GM19397 (cell line): ENCODE results near the gene TDRD3.
A peak's percentile ranks its signal among the peaks of the same experiment; 100 is the strongest.
"Not testable (repeated sequence)": the region's sequence is repeated elsewhere in the genome, so short reads cannot be mapped to it uniquely, and the experiment has no call there.

Experiments used
- ATAC-seq: cut with Tn5 transposase; IDR thresholded peaks from one replicate; pipeline ENCODE4 v1.9.1; 2021; ENCODE audit warnings: mild to moderate bottlenecking, moderate library complexity; ENCODE audit not compliant: unreplicated experiment

TDRD3 gene

DNA sequence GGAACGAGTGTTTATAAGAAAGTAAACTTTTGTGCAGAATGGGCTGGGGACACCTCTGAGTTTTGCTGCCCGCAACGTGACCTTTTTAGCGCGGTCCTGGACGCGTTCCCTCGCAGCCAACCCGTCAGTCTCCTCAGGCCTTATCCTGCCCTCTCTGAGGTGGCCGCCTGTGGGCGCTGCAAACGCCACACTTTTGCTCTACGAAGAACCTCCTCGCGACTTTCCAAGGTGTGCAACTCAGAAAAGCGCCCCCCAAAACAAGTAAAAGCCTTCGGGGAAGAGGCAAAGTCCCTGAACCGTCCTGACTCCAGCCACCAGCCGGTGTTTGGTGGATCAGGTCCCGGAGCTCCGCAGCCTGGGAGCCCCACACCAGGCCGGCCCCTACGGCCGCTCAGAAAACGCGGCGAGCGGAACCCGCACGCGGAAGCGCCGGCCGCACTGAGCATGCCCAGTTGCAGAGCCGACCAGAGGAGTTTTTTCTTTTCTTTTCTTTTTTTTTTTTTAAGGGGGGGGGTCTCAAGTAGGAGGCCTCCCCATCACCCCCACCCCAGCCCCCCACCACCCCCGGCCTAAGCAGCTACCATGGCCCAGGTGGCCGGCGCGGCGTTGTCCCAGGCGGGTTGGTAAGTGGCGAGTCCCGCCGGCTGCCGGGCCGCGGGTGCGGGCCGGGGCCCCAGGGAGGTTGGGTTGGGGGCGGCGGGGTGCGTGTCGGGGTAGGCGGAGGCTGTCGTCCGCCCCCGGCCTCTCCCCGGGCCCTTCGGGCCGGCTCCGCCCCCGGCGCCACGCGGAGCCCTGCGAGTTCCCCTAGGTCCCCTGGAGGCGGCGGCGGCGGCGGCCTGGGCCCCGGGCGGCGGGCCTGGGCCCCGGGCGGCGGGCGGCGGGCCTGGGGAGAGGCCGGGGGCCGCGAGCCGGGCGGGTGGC, at the start of gene TDRD3:
Gene TDRD3 (plus strand): TSS at position 438 of the 921 bp plus-strand sequence. CDS start 145 bp downstream, at position 583.
- ATAC-seq, result peak; percentile 53

DNA sequence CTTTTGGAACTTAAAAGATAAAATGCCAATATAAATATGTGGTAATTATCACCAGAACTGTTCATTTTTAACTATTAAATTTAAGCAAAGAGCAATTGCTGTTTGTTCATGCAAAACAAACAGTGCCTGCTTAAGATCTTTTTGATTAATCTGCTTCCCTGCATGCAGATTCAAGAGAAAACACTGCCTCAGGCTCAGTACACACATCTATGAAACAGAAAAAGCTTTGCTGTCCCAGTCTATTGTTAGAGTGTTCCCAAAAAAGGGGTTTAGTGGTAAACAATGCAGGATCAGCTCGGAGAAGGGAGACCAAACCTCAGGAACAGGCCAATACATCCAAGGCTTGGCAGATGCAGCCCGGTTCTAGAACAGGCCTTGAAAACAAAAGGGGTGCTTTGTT, 49.3 kb upstream of the TDRD3 start:
- no peak for ATAC-seq

DNA sequence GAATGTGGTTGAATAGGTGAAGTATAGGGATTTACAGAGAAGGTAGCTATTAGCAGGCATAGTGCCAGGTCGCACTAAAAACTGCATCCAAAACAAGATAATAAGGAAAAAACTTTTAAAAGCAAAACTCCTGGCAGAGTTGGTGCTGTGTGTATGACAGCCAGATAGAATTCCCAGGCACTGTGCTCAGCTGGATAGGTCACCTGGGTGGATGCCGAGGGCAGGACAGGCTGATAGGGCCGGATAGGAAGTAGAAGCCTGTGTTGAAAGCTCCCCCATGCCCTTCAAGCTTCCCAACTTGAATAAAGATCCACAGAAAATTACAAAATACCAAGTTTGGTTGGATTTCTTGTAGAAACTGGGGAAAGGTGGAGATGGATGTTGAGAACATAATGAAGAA, 48.9 kb upstream of the TDRD3 start:
- no peak for ATAC-seq

DNA sequence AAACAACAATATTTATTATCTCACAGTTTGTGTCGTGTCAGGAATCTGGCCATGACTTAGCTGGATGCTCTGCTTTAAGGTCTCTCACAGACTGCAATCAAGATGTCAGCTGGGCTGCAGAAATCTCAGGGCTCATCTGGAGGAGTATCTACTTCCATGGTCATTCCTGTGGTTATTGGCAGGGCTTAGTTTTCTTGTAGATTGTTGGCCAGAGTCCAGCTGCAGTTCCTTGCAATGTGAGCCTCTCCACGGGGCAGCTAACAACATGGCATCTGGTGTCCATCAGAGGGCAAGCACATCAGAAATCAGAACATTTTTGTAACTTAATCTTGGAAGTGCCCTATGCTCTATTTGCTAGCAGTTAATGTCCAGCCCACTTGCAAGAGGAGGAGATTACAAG, 45.7 kb upstream of the TDRD3 start:
- ATAC-seq, result no peak

DNA sequence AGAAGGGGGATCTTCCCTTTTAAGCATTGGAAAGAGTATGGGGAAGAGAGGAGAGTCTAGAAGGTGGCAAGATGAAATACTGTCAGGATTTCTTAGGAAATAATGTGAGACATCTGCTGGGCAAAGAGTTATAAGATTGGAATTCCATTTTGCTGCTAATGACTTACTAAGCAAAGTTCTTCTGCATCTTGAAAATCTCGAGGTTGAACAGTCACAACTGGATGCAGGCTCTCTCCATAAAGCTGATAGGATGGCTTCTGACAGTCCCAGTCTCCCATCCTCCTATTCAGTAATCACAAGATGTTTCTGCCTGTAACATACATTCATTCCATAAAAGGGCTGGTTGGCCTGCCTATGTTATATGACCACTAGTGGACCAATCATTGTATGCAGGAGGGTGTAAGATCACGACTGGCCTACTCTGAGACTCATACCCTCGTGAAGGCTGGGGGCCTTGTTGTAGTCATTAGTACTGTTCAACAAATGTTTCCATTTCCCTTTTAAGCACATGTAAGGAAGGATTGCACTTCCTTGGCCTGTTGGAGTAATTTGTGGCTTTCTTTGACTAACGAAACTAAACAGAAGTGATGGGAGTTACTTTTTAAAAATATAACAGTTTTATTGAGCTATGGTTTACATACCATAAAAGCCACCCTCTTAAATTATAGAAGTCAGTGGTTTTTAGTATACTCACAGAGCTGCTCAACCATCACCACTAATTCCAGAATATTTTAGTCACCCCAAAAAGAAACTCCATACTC, 45.0 kb upstream of the TDRD3 start:
- ATAC-seq, result no peak

DNA sequence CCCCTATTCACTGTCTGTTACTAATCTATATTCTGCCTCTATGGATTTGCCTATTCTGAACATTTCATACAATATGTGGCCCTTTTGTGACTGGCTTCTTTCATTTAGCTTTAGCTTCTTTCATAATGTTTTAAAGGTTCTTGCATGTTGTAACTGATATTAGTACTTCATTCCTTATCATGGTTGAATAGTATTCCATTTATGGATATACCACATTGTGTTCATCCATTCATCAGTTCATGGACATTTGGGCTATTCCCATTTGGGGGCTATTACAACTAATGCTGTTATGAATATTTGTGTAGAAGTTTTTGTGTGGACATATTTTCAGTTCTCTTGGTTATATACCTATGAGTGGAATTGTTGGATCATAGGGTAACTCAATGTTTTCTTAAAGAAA, 44.4 kb upstream of the TDRD3 start:
- no peak for ATAC-seq

DNA sequence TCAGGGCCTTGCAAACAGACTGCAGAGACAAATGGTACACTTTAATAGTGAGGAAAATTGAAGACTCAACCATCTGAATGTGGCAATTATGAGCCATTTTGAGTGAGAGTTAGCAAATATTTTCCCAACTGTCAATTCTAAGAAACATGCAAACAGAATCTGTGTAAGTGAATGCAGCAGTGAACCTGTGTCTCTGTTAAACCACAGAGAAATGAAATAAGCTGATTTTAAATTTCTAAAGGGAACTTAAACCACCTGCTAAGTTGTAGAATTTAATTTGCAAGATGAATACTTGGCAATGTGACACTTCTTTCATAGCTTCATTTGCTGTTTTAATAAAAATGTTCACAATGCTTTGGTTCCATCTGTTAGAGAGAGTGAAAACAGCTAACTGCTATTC, 42.0 kb upstream of the TDRD3 start:
- ATAC-seq, result no peak

DNA sequence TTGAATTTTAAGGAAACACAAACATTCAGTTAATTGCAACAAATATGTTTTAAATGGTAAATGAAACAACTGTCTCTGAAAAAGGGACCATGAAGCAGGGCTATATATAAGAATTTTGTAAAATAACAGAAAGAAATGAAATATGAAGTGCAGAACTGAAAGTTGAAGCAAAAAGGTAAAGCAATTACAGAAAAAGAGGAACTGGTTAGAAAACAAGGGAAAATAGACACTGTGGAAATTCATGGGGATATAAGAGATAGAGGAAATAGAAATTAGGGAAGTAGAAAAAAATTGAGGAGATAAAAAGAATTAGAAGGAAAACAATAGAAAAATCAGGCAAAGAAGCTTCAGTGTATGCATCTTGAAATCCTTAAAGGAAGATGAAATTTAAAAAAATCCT, 40.0 kb upstream of the TDRD3 start:
- ATAC-seq, result no peak

DNA sequence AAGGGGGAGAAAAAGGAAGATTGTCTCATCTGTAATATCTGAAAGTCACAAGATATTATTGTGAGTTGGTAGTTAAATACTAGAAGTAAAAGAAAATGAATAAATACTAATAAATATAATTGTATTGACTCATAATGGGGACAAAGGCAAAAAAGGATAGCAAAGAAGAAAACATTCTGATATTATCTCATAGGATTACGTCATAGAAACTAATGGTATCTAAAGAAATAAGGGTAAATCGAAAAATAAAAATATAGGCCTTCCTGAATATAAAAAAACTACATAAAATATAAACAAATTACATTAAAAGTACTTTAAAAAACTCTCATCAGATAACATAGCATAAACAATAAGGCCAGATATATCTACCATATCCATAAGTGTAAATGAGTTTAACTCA, 38.6 kb upstream of the TDRD3 start:
- ATAC-seq, result no peak

DNA sequence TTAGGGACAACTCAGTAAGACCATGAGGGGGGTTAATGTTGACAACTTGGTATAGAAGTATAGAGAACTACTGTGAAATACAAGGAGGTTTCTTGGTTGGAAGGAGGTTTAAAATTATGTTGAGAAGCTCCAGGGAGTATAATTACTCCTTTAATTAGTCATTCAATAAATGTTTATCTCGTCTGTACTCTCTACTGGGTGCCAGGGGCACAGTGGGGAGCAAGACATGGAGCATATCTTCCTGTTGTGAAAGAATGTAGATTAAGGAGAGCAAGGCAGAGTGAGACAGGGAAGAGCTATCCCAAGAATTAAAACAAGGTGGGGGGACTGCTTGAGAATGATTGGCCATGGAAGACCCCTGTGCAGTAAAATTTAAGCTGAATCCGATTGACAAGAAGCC, 33.7 kb upstream of the TDRD3 start:
- ATAC-seq, result no peak

DNA sequence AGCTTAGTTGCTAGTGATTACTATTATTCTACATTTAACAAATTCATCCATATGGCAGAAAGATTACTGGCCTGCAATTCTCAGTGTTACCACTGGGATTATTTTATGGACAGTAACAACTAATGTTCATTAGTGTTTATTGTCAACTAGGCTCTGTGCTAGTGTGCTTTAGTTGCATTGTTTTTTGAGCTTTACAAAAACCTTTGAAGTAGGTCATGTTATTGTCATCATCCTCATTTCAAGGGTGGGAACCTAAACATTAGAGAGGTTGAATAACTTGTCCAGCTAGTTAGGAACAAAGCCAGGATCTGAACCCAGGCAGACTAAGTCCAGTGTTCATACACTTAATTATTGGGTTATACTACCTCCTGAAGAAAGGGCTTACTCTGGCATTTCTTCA, 27.8 kb upstream of the TDRD3 start:
- ATAC-seq, result no peak

DNA sequence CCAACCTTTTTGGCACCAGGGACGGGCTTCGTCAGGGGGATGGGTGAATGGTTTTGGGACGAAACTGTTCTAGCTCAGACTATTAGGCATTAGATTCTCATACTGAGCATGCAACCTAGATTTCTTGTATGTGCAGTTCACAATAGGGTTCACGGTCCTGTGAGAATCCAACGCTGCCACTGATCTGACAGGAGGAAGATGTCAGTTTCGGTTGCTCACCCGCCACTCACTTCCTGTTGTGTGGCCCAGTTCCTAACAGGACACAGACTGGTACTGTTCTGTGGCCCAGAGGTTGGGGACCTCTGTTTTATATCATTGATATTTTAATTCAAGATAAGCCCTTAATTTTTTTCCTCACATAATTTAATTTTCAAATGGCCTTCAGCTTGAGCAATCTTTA, 26.7 kb upstream of the TDRD3 start:
- ATAC-seq, result no peak

DNA sequence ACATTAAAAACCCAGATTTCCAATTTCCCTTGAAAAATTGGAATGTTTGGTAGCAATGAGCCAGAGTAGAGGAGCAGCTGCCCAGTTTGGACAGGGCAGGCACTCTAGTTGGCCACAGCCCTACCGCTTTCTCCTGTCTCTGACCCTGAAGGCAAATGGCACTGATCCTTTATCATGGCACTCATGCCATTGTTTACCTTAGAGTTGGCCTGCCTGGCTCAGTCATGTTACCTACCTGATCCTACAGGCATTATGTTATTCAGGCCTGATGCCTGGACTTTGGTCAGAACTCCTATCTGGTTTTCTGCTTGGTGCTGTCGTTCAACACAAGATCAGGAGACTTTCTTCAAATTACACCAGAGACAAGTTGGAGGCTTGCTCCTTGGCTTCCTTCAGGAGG, 24.9 kb upstream of the TDRD3 start:
- ATAC-seq, result no peak

DNA sequence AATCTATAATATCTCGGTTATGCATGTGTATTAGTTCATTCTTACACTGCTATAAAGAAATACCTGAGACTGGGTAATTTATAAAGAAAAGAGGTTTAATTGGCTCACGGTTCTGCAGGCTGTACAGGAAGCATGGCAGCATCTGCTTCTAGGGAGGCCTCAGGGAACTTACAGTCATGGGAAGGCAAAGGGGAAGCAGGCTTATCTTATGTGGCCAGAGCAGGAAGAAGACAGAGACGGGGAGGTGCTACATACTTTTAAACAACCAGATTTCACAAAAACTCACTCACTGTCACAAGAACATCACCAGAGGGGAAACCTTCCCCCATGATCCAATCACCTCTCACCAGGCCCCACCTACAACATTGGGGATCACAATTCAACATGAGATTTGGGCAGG, 17.7 kb upstream of the TDRD3 start:
- not testable (repeated sequence) for ATAC-seq

DNA sequence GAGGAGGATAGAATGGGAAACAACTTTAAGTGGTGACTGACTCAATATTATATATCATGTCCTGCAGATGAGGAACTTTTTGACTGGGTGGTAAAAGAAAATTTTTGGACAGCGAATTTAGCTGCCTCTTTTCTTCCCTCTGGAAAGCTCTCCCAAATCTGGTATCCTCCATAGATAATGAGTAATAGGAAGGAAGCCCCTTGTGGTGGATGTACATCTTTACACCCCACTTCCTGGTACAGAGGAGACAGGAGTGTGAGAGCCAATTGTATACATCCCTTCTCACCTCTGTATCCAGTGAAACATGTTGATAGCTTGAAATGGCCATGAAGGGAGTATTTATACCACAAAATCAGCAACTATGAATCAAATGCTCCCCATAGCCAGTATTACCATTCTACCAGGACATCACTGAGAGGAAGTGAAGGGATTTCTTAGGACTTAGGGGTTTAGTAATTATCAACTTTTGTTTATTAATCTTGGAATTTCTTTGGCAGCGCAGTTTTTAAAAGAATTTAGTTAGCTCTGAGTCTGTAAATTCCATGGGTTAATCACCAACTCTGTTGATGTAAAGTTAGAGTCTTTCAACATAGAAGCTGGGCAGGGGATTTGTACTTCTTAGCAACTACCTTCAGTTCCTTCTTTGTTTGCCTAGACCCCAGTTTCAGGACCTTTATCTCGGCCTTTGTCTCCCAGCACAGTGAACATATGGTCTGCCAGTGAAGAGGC, 17.0 kb upstream of the TDRD3 start:
- ATAC-seq, result no peak

DNA sequence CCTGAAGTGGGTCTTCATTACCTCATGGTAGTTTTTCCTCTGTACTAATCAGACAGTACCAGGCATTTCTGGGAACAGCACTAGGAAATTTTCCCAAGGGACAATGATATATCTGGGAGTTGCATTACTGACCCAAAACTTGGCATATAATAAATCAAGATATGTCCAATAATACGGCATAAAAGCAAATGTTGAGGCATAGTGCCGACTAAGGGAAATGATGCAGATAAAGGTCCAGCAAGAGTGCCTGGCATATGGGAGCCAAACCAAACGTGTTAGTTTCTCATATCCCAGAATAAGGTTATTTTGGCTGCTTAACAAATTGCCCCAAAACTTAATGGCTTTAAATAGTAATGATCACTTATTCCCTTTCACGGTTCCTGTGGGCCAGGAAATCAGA, 12.1 kb upstream of the TDRD3 start:
- ATAC-seq, result no peak

DNA sequence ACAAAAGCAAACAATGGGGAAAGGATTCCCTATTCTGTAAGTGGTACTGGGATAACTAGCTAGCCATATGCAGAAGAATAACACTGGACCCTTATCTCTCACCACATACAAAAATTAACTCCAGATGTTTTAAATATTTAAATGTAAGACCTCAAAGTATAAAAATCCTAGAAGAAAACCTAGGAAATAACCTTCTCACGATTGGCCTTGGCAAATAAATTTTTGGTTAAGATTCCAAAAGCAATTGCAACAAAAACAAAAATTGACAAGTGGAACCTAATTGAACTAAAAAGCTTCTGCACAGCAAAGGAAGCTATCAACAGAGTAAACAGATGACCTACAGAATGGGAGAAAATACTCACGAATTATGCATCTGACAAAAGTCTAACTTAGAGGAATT, 10.8 kb upstream of the TDRD3 start:
- no peak for ATAC-seq

DNA sequence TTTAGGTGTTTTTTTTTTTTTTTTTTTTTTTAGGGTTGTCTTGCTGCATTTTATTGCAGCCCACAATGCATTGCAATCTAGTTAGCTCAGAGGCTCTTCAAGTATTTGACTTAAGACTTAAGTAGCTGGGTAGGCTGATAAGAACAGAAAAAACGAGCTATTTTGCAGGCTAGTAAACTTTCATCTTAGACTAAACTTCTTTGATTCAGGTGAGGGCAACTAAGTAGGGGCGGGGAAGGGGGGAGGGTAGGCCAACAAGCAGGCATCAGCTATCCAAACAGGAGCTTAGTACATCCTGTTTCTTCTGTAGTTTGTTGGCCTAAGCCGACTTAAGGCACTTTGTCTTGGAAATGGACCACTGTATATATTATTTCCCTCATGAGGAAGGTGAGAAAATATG, 4.9 kb upstream of the TDRD3 start:
- ATAC-seq, result no peak

DNA sequence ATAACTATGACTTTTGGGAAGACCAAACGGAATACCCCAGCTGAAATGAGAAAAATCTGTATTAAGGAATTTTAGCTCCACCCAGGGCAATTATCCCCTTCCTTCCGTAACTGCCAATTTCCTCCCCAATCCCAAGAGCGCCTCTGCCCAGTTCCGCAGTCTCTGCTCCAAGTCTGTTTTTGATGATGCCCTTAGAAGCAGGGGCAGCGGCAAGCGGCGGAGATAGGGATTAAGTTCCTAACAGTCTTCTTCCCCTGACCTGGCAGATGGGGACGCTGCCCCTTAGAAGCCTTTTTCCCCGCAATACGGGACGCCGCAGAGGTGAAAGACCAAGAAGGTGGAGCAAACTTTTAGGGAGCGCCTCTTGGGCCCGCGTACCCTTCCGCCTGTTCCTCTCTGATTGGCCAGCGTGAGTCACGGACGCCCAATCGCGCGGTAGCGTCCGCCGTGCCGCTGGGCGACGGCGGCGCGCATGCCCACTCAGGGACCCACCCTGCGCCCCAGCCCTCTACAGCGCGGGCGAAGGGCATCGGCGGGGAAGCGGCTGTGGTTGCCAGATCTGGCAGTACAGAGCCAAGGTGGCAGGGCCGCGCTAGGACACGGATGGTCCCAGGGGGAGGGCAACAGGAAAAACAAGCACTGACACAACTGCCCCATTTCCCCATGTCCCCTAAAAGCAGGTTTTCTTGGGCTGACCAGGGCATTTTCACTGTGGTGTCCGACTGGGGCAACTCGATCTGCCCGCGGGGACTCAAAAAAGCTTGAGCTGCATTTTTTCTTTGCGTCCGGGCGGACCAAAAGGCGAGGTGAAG, 843 bp upstream of the TDRD3 start:
- peak; percentile 79 for ATAC-seq

DNA sequence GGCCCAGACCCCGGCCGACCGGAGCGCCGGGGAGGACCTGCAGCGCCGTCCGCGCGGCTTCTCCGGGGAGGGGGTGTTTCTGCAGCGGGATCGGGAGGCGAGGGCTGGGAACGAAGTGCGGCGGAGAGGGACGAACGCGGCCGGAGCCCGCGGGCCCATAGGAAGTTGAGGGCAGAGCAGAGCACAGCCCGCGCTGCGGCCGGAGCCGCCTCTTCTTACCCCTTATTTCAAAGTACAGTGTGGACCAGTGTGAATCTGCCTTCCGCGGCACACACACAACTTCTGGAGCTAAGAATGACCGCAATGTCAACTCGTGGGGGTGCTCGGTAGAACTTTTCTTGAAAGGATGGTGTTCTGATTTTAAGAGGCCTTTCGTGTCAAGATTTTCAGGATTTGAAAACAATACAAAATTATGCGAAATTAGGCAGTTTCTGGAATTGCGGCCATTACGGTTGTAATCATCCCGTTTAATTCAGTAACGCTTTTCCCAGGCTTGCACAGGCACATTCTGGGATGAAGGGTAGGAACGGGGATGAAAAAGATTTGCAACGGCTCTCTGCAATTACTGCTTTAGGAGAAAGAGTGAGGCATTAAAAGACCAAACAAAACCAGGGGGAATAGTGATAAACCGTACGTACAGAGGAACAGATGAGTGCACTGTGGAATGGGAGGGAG, 821 bp downstream of the TDRD3 start:
- ATAC-seq, result peak; percentile 32
